ENCODE data around the gene EPHB2. TPM values are rescaled to one million over a fixed set of nuclear protein-coding genes. Genes with fewer than 3 reads are reported as not detected.

The EPHB2 gene
- total and polyA plus RNA-seq, 2 of the 13 experiments (the other 11 are each of a cell fraction or from before 2014, with no cell fraction given) = 0.03 to 0.11 TPM

GRCh38 chr1:22862752-22863151, 152.1 kb downstream of the EPHB2 start:
- H3K79me2 ChIP-seq (ENCODE audit: insufficient read depth, low read length) = no peaks in the 10 kb centered on the region
- 30% methylated on average over 2 of the region's 9 CpGs for WGBS (ENCODE audit: low lambda C conversion rate)
- H3K27me3 ChIP-seq (ENCODE audit: control insufficient read depth in 1 of 2, insufficient read depth in 2 of 2, low read length in 2 of 2) = peaks cover 0 to under 1% of the 10 kb centered on the region in 2 experiments; a peak in 1 of 5 replicates
- BruUV-seq (replicated peaks) = no TSS peak
- in situ Hi-C loops (cut with HindIII; ENCODE audit: extremely low pct_ligation_motif_present, low pct_unique_long_range_greater_than_20kb) (no loop called here), intact Hi-C loops (cut with micrococcal nuclease; ENCODE audit: unreplicated experiment) (no loop called here)
- no peak overlapping the region for H3K9ac ChIP-seq (ENCODE audit: insufficient read depth, low read depth, low read length)
- FAIRE-seq = no peak
- H3K4me3 ChIP-seq (replicated peaks in 1 of 3; ENCODE audit: insufficient read depth in 1 of 3, low read depth in 2 of 3, low read length in 3 of 3) = no peak overlapping the region
- H3K4me1 ChIP-seq (ENCODE audit: insufficient read depth, low read length) = no peaks in the 10 kb centered on the region
- no peak overlapping the region for H3K4me2 ChIP-seq (ENCODE audit: low read depth, low read length)
- POLR2A ChIA-PET = no interaction called here
- H3K36me3 ChIP-seq (replicated peaks in 1 of 2; ENCODE audit: control insufficient read depth in 1 of 2, insufficient read depth in 2 of 2, low read length in 2 of 2) = no peaks in the 10 kb centered on the region
- H3K9me3 ChIP-seq (ENCODE audit: low read length) = no peaks in the 10 kb centered on the region
- H4K20me1 ChIP-seq (ENCODE audit: insufficient read depth, low read length) = no peaks in the 10 kb centered on the region
- TF ChIP-seq HINFP (CRISPR knock-in tag; IDR thresholded peaks at IDR 0.05; ENCODE audit: low read depth) = no peak
- no peak overlapping the region for H2AFZ ChIP-seq (ENCODE audit: low read length)
- ATAC-seq = no peak
- no peak overlapping the region for H3K27ac ChIP-seq (ENCODE audit: extremely low read length, insufficient read depth, low read length)
- no peak for DNase-seq (ENCODE audit: low spot score)
- CTCF ChIA-PET (ENCODE audit: low intra/inter-chr PET ratio, low total read pairs) = no interaction called here

GRCh38 chr1:22863766-22864165, 153.1 kb downstream of the EPHB2 start:
- CTCF ChIA-PET (ENCODE audit: low intra/inter-chr PET ratio, low total read pairs) = no interaction called here
- H3K36me3 ChIP-seq (replicated peaks in 1 of 2; ENCODE audit: control insufficient read depth in 1 of 2, insufficient read depth in 2 of 2, low read length in 2 of 2) = no peaks in the 10 kb centered on the region
- DNase-seq (ENCODE audit: low spot score) (no peak), ATAC-seq (no peak), FAIRE-seq (no peak)
- no peak overlapping the region for H3K4me2 ChIP-seq (ENCODE audit: low read depth, low read length)
- H3K27ac ChIP-seq (ENCODE audit: extremely low read length, insufficient read depth, low read length) = no peak overlapping the region
- no peak overlapping the region for H2AFZ ChIP-seq (ENCODE audit: low read length)
- no peaks in the 10 kb centered on the region for H3K79me2 ChIP-seq (ENCODE audit: insufficient read depth, low read length)
- H4K20me1 ChIP-seq (ENCODE audit: insufficient read depth, low read length) = no peaks in the 10 kb centered on the region
- POLR2A ChIA-PET = no interaction called here
- no peaks in the 10 kb centered on the region for H3K4me1 ChIP-seq (ENCODE audit: insufficient read depth, low read length)
- intact Hi-C loops (cut with micrococcal nuclease; ENCODE audit: unreplicated experiment) = no loop called here
- peaks cover 0 to 2% of the 10 kb centered on the region in 2 experiments; a peak in 1 of 5 replicates for H3K27me3 ChIP-seq (ENCODE audit: control insufficient read depth in 1 of 2, insufficient read depth in 2 of 2, low read length in 2 of 2)
- TF ChIP-seq ZNF281 (CRISPR knock-in tag; IDR thresholded peaks at IDR 0.05; ENCODE audit: borderline replicate concordance) (no peak), ZNF770 (CRISPR knock-in tag; IDR thresholded peaks at IDR 0.05) (no peak), HOXA3 (CRISPR knock-in tag; IDR thresholded peaks at IDR 0.05) (no peak), KLF12 (CRISPR knock-in tag; IDR thresholded peaks at IDR 0.05; ENCODE audit: borderline replicate concordance) (no peak)
- TF ChIP-seq, protein P1, sequence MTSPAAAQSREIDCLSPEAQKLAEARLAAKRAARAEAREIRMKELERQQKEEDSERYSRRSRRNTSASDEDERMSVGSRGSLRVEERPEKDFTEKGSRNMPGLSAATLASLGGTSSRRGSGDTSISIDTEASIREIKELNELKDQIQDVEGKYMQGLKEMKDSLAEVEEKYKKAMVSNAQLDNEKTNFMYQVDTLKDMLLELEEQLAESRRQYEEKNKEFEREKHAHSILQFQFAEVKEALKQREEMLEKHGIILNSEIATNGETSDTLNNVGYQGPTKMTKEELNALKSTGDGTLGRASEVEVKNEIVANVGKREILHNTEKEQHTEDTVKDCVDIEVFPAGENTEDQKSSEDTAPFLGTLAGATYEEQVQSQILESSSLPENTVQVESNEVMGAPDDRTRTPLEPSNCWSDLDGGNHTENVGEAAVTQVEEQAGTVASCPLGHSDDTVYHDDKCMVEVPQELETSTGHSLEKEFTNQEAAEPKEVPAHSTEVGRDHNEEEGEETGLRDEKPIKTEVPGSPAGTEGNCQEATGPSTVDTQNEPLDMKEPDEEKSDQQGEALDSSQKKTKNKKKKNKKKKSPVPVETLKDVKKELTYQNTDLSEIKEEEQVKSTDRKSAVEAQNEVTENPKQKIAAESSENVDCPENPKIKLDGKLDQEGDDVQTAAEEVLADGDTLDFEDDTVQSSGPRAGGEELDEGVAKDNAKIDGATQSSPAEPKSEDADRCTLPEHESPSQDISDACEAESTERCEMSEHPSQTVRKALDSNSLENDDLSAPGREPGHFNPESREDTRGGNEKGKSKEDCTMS (CRISPR knock-in tag; conservative IDR thresholded peaks at IDR 0.05) = no peak
- TF ChIP-seq, protein P2, sequence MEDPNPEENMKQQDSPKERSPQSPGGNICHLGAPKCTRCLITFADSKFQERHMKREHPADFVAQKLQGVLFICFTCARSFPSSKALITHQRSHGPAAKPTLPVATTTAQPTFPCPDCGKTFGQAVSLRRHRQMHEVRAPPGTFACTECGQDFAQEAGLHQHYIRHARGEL (CRISPR knock-in tag; IDR thresholded peaks at IDR 0.05) = no peak
- H3K4me3 ChIP-seq (replicated peaks in 1 of 3; ENCODE audit: insufficient read depth in 1 of 3, low read depth in 2 of 3, low read length in 3 of 3) = no peak overlapping the region
- H3K9me3 ChIP-seq (ENCODE audit: low read length) = no peaks in the 10 kb centered on the region
- no TSS peak for BruUV-seq (replicated peaks)
- in situ Hi-C loops (cut with HindIII; ENCODE audit: extremely low pct_ligation_motif_present, low pct_unique_long_range_greater_than_20kb) = no loop called here
- WGBS (ENCODE audit: low lambda C conversion rate) = 39% methylated on average over 7 of the region's 7 CpGs
- H3K9ac ChIP-seq (ENCODE audit: insufficient read depth, low read depth, low read length) = no peak overlapping the region

Measured in HepG2 (cell line).